ENCODE data around the gene CYTIP. TPM values are rescaled to one million over a fixed set of nuclear protein-coding genes. Genes with fewer than 3 reads are reported as not detected.

Gene CYTIP
- total and polyA plus RNA-seq, 9 of the 15 experiments (the other 6 are each of a cell fraction or from before 2014, with no cell fraction given), result 0.03 to 0.35 (median 0.26) TPM; not detected in 1

- no peak for TF ChIP-seq HDAC8 (tag; IDR thresholded peaks at IDR 0.05)
- no peak for TF ChIP-seq MLLT1 (IDR thresholded peaks at IDR 0.05)
- TF ChIP-seq RAD51 (IDR thresholded peaks at IDR 0.05; ENCODE audit: borderline replicate concordance, low read depth), result peak; percentile 38; the same call in 1 of the 2 replicates
Measured at GRCh38 chr2:157443795-157444640, at the start of gene CYTIP (continued).

- H4K20me1 ChIP-seq (replicated peaks; ENCODE audit: control insufficient read depth, insufficient read depth, low read length), result no peaks in the 10 kb centered on the region
- CTCF ChIA-PET (ENCODE audit: low intra/inter-chr PET ratio), result interaction anchor here (0.6 to 1.7 kb wide), 5 partner anchors 125 to 1483 kb away, joined by 3 to 14 read pairs (median 3); no protein-coding TSS in a partner anchor
- H3K4me1 ChIP-seq (replicated peaks in 1 of 2; ENCODE audit: control insufficient read depth in 2 of 2, insufficient read depth in 2 of 2, low read length in 2 of 2), result no peaks in the 10 kb centered on the region
- FAIRE-seq (peak; percentile 94), DNase-seq (ENCODE audit: extremely low read depth in 1 of 4, low spot score in 3 of 4) (peak; percentile 29 to 78 (median 54)), ATAC-seq (peak; percentile 98)
- H2AFZ ChIP-seq (ENCODE audit: low read depth, low read length), result no peak overlapping the region
- in situ Hi-C loops (cut with MboI), result loop anchor here (5.0 to 25.0 kb wide), 2 partner anchors 515 to 1245 kb away; no protein-coding TSS in a partner anchor
- POLR2A ChIA-PET, result interaction anchor here (1.0 to 1.1 kb wide), 2 partner anchors 13 to 32 kb away, joined by 3 to 4 read pairs; no protein-coding TSS in a partner anchor
- no peak overlapping the region for H3K4me2 ChIP-seq (ENCODE audit: insufficient read depth, low read length)
- H3K36me3 ChIP-seq (ENCODE audit: control insufficient read depth, insufficient read depth, low read length), result no peaks in the 10 kb centered on the region
- H3K27me3 ChIP-seq (ENCODE audit: control insufficient read depth in 2 of 2, insufficient read depth in 2 of 2, low read length in 2 of 2), result peaks cover 0 to 4% of the 10 kb centered on the region in 2 experiments; a peak in 1 of 5 replicates
- BruUV-seq (replicated peaks), result no TSS peak
- no peaks in the 10 kb centered on the region for H3K9me1 ChIP-seq (ENCODE audit: control insufficient read depth, insufficient read depth, low read length)
- no peak overlapping the region for H3K27ac ChIP-seq (ENCODE audit: extremely low read depth, low read depth, low read length)
- no peak overlapping the region for H3K9ac ChIP-seq (ENCODE audit: insufficient read depth in 1 of 2, low read depth in 2 of 2, low read length in 2 of 2)
- H3K9me3 ChIP-seq (replicated peaks; ENCODE audit: control insufficient read depth, insufficient read depth, low read depth, low read length), result no peaks in the 10 kb centered on the region
- no peaks in the 10 kb centered on the region for H3K79me2 ChIP-seq (ENCODE audit: control insufficient read depth, insufficient read depth, low read length)
- intact Hi-C loops (cut with micrococcal nuclease), result loop anchor here (1.0 to 10.0 kb wide), 4 partner anchors 165 to 517 kb away; partner anchors contain the start of gene ERMN
- WGBS (ENCODE audit: insufficient coverage, low coverage, missing lambda C conversion rate), result 3% methylated on average over 5 of the region's 5 CpGs
- H3K4me3 ChIP-seq, result no peak overlapping the region
- TF ChIP-seq HDAC3 (IDR thresholded peaks at IDR 0.05; ENCODE audit: borderline replicate concordance, partially characterized antibody) (no peak), TARDBP (IDR thresholded peaks at IDR 0.05) (0 out of 2 replicates have a peak, but pooled peaks have one; percentile 40), DEAF1 (CRISPR knock-in tag; IDR thresholded peaks at IDR 0.05) (peak; percentile 86), ZNF146 (CRISPR knock-in tag; IDR thresholded peaks at IDR 0.05; ENCODE audit: unreplicated experiment) (no peak), NFE2 (IDR thresholded peaks at IDR 0.05; ENCODE audit: low read depth) (0 out of 2 replicates have a peak, but pooled peaks have one; percentile 28), MAFF (IDR thresholded peaks at IDR 0.05; ENCODE audit: low read length) (no peak), ZNF143 (CRISPR knock-in tag; IDR thresholded peaks at IDR 0.05) (no peak)
- TF ChIP-seq, protein P1, sequence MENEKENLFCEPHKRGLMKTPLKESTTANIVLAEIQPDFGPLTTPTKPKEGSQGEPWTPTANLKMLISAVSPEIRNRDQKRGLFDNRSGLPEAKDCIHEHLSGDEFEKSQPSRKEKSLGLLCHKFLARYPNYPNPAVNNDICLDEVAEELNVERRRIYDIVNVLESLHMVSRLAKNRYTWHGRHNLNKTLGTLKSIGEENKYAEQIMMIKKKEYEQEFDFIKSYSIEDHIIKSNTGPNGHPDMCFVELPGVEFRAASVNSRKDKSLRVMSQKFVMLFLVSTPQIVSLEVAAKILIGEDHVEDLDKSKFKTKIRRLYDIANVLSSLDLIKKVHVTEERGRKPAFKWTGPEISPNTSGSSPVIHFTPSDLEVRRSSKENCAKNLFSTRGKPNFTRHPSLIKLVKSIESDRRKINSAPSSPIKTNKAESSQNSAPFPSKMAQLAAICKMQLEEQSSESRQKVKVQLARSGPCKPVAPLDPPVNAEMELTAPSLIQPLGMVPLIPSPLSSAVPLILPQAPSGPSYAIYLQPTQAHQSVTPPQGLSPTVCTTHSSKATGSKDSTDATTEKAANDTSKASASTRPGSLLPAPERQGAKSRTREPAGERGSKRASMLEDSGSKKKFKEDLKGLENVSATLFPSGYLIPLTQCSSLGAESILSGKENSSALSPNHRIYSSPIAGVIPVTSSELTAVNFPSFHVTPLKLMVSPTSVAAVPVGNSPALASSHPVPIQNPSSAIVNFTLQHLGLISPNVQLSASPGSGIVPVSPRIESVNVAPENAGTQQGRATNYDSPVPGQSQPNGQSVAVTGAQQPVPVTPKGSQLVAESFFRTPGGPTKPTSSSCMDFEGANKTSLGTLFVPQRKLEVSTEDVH (IDR thresholded peaks at IDR 0.05; ENCODE audit: low read depth, partially characterized antibody), result peak; percentile 38
Measured at GRCh38 chr2:157492189-157492773, 48.4 kb upstream of the CYTIP start.
